GM12878 (cell line): ENCODE measurements around the gene MAP3K7. TPM values are rescaled to one million over a fixed set of nuclear protein-coding genes. Genes with fewer than 3 reads are reported as not detected.

Experiments used
- ATAC-seq: fragments of 200-7000 bp; cut with Tn5 transposase; 3 replicates; pipeline ENCODE4 v1.9.1; 2020; ENCODE audit warnings: mild to moderate bottlenecking, moderate library complexity
- BruUV-seq: library from RNA; stranded (reverse); fragments of 400-500 nt; replicated peaks from 2 replicates; lab custom pipeline; 2021; lab: Mats Ljungman, UMichigan
- CTCF ChIA-PET: fragments of 300-600 bp; sonication (Branson Sonifier 250); formaldehyde crosslinking; extraction: SDS; loops from one replicate; lab custom pipeline; 2021; ENCODE audit warnings: inconsistent platforms; lab: Yijun Ruan, JAX
- POLR2A ChIA-PET: fragments of 350-600 bp; formaldehyde crosslinking; extraction: SDS; loops from one replicate; lab custom pipeline; 2021; ENCODE audit warnings: inconsistent platforms; lab: Charles Lee
- RAD21 ChIA-PET: fragments of 300-600 bp; sonication (Branson Sonifier 250); formaldehyde crosslinking; loops from one replicate; lab custom pipeline; 2023; ENCODE audit warnings: antibody characterized with exemption; ENCODE audit not compliant: unreplicated experiment; lab: Charles Lee
- SMC1A ChIA-PET: fragments of 300-600 bp; sonication (Branson Sonifier 250); formaldehyde crosslinking; loops from one replicate; lab custom pipeline; 2023; ENCODE audit not compliant: unreplicated experiment, uncharacterized antibody; lab: Charles Lee
- DNase-seq: peaks from one replicate; pipeline ENCODE4 v3.0.0-alpha.2; 2011; ENCODE audit warnings: low read depth, low spot score
- FAIRE-seq: peaks from 3 replicates; lab custom pipeline; 2011; peaks lifted over from hg19 to GRCh38; lab: Jason Lieb, UNC
- H2AFZ ChIP-seq: 2 replicates; pipeline ENCODE4 v1.6.0; 2011; ENCODE audit warnings: low read depth, low read length, control low read depth; ENCODE audit not compliant: control insufficient read depth
- H3K27ac ChIP-seq: 2 replicates; pipeline ENCODE4 v1.5.1; 2011; ENCODE audit warnings: control low read depth; ENCODE audit not compliant: control insufficient read depth, insufficient read depth
- H3K27me3 ChIP-seq, 2 experiments: replicated peaks in 1 of 2; 2 replicates each; pipeline versions ENCODE4 v1.6.0 to v1.6.1; 2011; ENCODE audit warnings: low read length in 1 of 2; ENCODE audit not compliant: control insufficient read depth in 2 of 2, insufficient read depth in 2 of 2
- H3K36me3 ChIP-seq, 2 experiments: 2 replicates each; pipeline ENCODE4 v1.5.1; 2011; ENCODE audit warnings: low read length in 1 of 2; ENCODE audit not compliant: control insufficient read depth in 2 of 2, insufficient read depth in 2 of 2
- H3K4me1 ChIP-seq: 2 replicates; pipeline ENCODE4 v1.6.1; 2011; ENCODE audit warnings: mild to moderate bottlenecking, low read length, moderate library complexity, mixed read lengths; ENCODE audit not compliant: control insufficient read depth, insufficient read depth
- H3K4me2 ChIP-seq: 2 replicates; pipeline ENCODE4 v1.6.0; 2011; ENCODE audit warnings: control low read depth; ENCODE audit not compliant: control insufficient read depth, insufficient read depth
- H3K4me3 ChIP-seq: fragments of 200-600 bp; sonication (generic); 2 replicates; pipeline ENCODE4 v1.5.1; 2016
- H3K79me2 ChIP-seq: 2 replicates; pipeline ENCODE4 v1.6.0; 2011; ENCODE audit warnings: low read length; ENCODE audit not compliant: control insufficient read depth, insufficient read depth
- H3K9ac ChIP-seq: 2 replicates; pipeline ENCODE4 v1.8.0; 2011; ENCODE audit warnings: low read length, control low read depth, mixed read lengths; ENCODE audit not compliant: control insufficient read depth, insufficient read depth
- H3K9me3 ChIP-seq: replicated peaks from 3 replicates; pipeline ENCODE4 v1.5.1; 2011; ENCODE audit warnings: mild to moderate bottlenecking, low read length; ENCODE audit not compliant: control insufficient read depth, insufficient read depth
- H4K20me1 ChIP-seq: 2 replicates; pipeline ENCODE4 v1.6.0; 2011; ENCODE audit not compliant: control insufficient read depth, insufficient read depth
- CREB1 ChIP-seq: IDR thresholded peaks from 2 replicates; pipeline ENCODE4 v1.6.1; 2012; ENCODE audit warnings: low read depth, mild to moderate bottlenecking, inconsistent platforms
- EGR1 ChIP-seq, 2 experiments: IDR thresholded peaks; 1 replicate in 1 of 2; 2 replicates in 1 of 2; pipeline ENCODE4 v1.6.1; 2011 to 2012; ENCODE audit warnings: low read depth in 2 of 2, low read length in 2 of 2, borderline replicate concordance in 1 of 2, mild to moderate bottlenecking in 1 of 2, moderate library complexity in 1 of 2
- FOS ChIP-seq: IDR thresholded peaks from 3 replicates; pipeline ENCODE4 v1.6.1; 2011; ENCODE audit warnings: borderline replicate concordance; ENCODE audit not compliant: insufficient read length; ENCODE audit errors: extremely low read depth
- HDGF ChIP-seq: fragments of 450-650 bp; IDR thresholded peaks from 2 replicates; pipeline ENCODE4 v1.6.1; 2016; ENCODE audit warnings: antibody characterized with exemption
- IKZF2 ChIP-seq, 2 experiments: fragments of 450-650 bp; IDR thresholded peaks; 2 replicates each; pipeline ENCODE4 v1.6.1; 2017; ENCODE audit warnings: mild to moderate bottlenecking in 2 of 2, moderate library complexity in 2 of 2
- JUND ChIP-seq: IDR thresholded peaks from 2 replicates; pipeline ENCODE4 v1.6.1; 2012; ENCODE audit warnings: low read depth, mild to moderate bottlenecking, low read length, improper control_type of control experiment, moderate library complexity
- MTA2 ChIP-seq: fragments of 450-650 bp; IDR thresholded peaks from 2 replicates; pipeline ENCODE4 v1.6.1; 2016; ENCODE audit warnings: low read depth, mild to moderate bottlenecking, moderate library complexity
- MXI1 ChIP-seq: fragments of 150-350 bp; IDR thresholded peaks from 2 replicates; pipeline ENCODE4 v1.6.1; 2011; ENCODE audit warnings: low read depth, mild to moderate bottlenecking, inconsistent platforms, low read length, improper control_type of control experiment
- PAX5 ChIP-seq: IDR thresholded peaks from 2 replicates; pipeline ENCODE4 v1.6.1; 2011; ENCODE audit warnings: low read depth, low read length, borderline replicate concordance
- PKNOX1 ChIP-seq: fragments of 450-650 bp; IDR thresholded peaks from 2 replicates; pipeline ENCODE4 v1.6.1; 2016; ENCODE audit warnings: mild to moderate bottlenecking
- YY1 ChIP-seq: IDR thresholded peaks from 2 replicates; pipeline ENCODE4 v1.6.1; 2011; ENCODE audit warnings: low read depth, mild to moderate bottlenecking, low read length
- WGBS: methylation state at CpG from one replicate; pipeline ENCODE4 v1.1.6; 2016; ENCODE audit warnings: low lambda C conversion rate; ENCODE audit not compliant: insufficient replicate concordance, insufficient coverage; ENCODE audit errors: missing lambda C conversion rate; 5-methylcytosine and 5-hydroxymethylcytosine counted together
- in situ Hi-C: fragments of 300-500 bp; cut with MboI; formaldehyde crosslinking; loops from 9 replicates; pipeline ENCODE4 v1.14.3; 2018; ENCODE audit warnings: mixed read lengths
- intact Hi-C: fragments of 100-400 bp; cut with micrococcal nuclease; formaldehyde crosslinking; loops from one replicate; pipeline ENCODE4 v1.14.2; 2022; ENCODE audit not compliant: unreplicated experiment
- polyA plus RNA-seq, 11 experiments: library from polyadenylated mRNA; depleted of rRNA in 4 of 11; unstranded in 6 of 11; stranded (reverse) in 5 of 11; fragments of >200 nt; fragmentation: Nextera tagmentation in 4 of 11; fragmentation: Illumina TruSeq in 1 of 11; extraction: Ambion mirVana in 4 of 11; extraction: Trizol in 1 of 11; gene quantifications; 1 replicate in 1 of 11; 2 replicates in 10 of 11; pipeline versions ENCODE4 v1.2.1 to v1.2.3, GENCODE V29; 2011 to 2016; ENCODE audit warnings: inconsistent platforms in 2 of 11, missing spikeins in 2 of 11, low read depth in 1 of 11
- total RNA-seq, 4 experiments: library from RNA; depleted of rRNA in 3 of 4; stranded (reverse); fragments of >200 nt in 3 of 4; fragmentation: Illumina TruSeq in 1 of 4; extraction: Trizol in 1 of 4; gene quantifications; 2 replicates each; pipeline versions ENCODE4 v1.2.1 to v1.2.3, GENCODE V29; 2013 to 2021
- TF ChIP-seq, protein P1 (sequence below): fragments of 450-650 bp; conservative IDR thresholded peaks from 2 replicates; pipeline ENCODE4 v1.6.1; 2017; ENCODE audit warnings: mild to moderate bottlenecking, moderate library complexity

The MAP3K7 gene
- total and polyA plus RNA-seq, 10 of the 15 experiments (the other 5 are each of a cell fraction or from before 2014, with no cell fraction given) = 7.0 to 42.6 (median 22.0) TPM

- peaks cover 45% of the 10 kb centered on the region for H3K79me2 ChIP-seq
- H3K4me1 ChIP-seq = peaks cover 3% of the 10 kb centered on the region; the same call in 1 of the 2 replicates
- WGBS = 0% methylated on average over 18 of the region's 18 CpGs
- BruUV-seq = no TSS peak
- no peaks in the 10 kb centered on the region for H3K36me3 ChIP-seq
- DNase-seq = peak; percentile 1
- ChIA-PET SMC1A (interaction anchor here (1.6 kb wide), 2 partner anchors 10 to 16 kb away, joined by 4 read pairs; no protein-coding TSS in a partner anchor), CTCF (no interaction called here), RAD21 (no interaction called here), POLR2A (interaction anchor here (0.7 to 1.4 kb wide), 2 partner anchors 13 to 14 kb away, joined by 3 to 4 read pairs; no protein-coding TSS in a partner anchor)
- no peaks in the 10 kb centered on the region for H4K20me1 ChIP-seq
- H3K4me2 ChIP-seq = peak overlapping the region; percentile 28; the same call in 1 of the 2 replicates
- peak overlapping the region; percentile 95 for H3K9ac ChIP-seq
- intact Hi-C loops (no loop called here), in situ Hi-C loops (no loop called here)
- H3K9me3 ChIP-seq = no peaks in the 10 kb centered on the region
- H3K27ac ChIP-seq = peak overlapping the region; percentile 91
- no peak for FAIRE-seq
- peak overlapping the region; percentile 86 for H3K4me3 ChIP-seq
- no peaks in the 10 kb centered on the region for H3K27me3 ChIP-seq
- ATAC-seq = peak; percentile 47
- peak overlapping the region; percentile 100 for H2AFZ ChIP-seq
- TF ChIP-seq HDGF (no peak), EGR1 (IDR thresholded peaks at IDR 0.05; ENCODE audit: borderline replicate concordance in 1 of 2, low read depth in 2 of 2, low read length in 2 of 2) (peak in 1 of 2 experiments; percentile 69; a peak in 1 of 3 replicates)
- TF ChIP-seq, protein P1, sequence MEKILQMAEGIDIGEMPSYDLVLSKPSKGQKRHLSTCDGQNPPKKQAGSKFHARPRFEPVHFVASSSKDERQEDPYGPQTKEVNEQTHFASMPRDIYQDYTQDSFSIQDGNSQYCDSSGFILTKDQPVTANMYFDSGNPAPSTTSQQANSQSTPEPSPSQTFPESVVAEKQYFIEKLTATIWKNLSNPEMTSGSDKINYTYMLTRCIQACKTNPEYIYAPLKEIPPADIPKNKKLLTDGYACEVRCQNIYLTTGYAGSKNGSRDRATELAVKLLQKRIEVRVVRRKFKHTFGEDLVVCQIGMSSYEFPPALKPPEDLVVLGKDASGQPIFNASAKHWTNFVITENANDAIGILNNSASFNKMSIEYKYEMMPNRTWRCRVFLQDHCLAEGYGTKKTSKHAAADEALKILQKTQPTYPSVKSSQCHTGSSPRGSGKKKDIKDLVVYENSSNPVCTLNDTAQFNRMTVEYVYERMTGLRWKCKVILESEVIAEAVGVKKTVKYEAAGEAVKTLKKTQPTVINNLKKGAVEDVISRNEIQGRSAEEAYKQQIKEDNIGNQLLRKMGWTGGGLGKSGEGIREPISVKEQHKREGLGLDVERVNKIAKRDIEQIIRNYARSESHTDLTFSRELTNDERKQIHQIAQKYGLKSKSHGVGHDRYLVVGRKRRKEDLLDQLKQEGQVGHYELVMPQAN = 0 out of 2 replicates have a peak, but pooled peaks have one; percentile 26
Observed at GRCh38 chr6:90586546-90586835, 381 bp downstream of the MAP3K7 start.

- ChIA-PET SMC1A (no interaction called here), CTCF (interaction anchor here (0.8 to 2.2 kb wide), 2 partner anchors 15 to 192 kb away, joined by 3 to 6 read pairs; no protein-coding TSS in a partner anchor), RAD21 (no interaction called here), POLR2A (no interaction called here)
- 96% methylated on average over 2 of the region's 2 CpGs for WGBS
- ATAC-seq (peak; percentile 9; the same call in 1 of the 3 replicates), DNase-seq (no peak), FAIRE-seq (peak; percentile 66)
- H3K4me3 ChIP-seq = peak overlapping the region; percentile 77
- H2AFZ ChIP-seq = no peak overlapping the region
- H3K27ac ChIP-seq = no peak overlapping the region
- BruUV-seq = TSS peak; percentile 56
- no peaks in the 10 kb centered on the region for H3K27me3 ChIP-seq
- peaks cover 3% of the 10 kb centered on the region; the same call in 1 of the 2 replicates for H3K4me1 ChIP-seq
- H3K9me3 ChIP-seq = no peaks in the 10 kb centered on the region
- no peak for TF ChIP-seq PAX5
- TF ChIP-seq YY1 = no peak
- no peak for TF ChIP-seq FOS
- no peak for TF ChIP-seq JUND
- no peak for TF ChIP-seq CREB1
- no peak for TF ChIP-seq IKZF2 (IDR thresholded peaks at IDR 0.05)
- TF ChIP-seq MTA2 = no peak
- no peak for TF ChIP-seq MXI1
- no peak for TF ChIP-seq PKNOX1
- no peaks in the 10 kb centered on the region for H3K36me3 ChIP-seq
- H4K20me1 ChIP-seq = no peaks in the 10 kb centered on the region
- in situ Hi-C loops = no loop called here
- peaks cover 55% of the 10 kb centered on the region for H3K79me2 ChIP-seq
- intact Hi-C loops = no loop called here
- H3K9ac ChIP-seq = no peak overlapping the region
- peak overlapping the region; percentile 51 for H3K4me2 ChIP-seq
Observed at GRCh38 chr6:90584636-90585255, 2.1 kb downstream of the MAP3K7 start.
